Activated CD4-positive, alpha-beta T cell treated with anti-CD3 and anti-CD28 coated beads, Interleukin-2, amount 10 ng/mL, durations not matched to agents 7 days and 5 days (primary cell): ENCODE results near the gene LCP2. TPM values are rescaled to one million over a fixed set of nuclear protein-coding genes. Genes with fewer than 3 reads are reported as not detected.

Source experiments
- total RNA-seq, 2 experiments: library from RNA; stranded (reverse); gene quantifications; one replicate each; pipeline ENCODE4 v1.2.3, GENCODE V29; 2021

LCP2 gene
- total RNA-seq, 2 experiments from 2014 or later: 285 to 309 TPM

Other genes with a start within 250 kb of the LCP2 start
- not detected for gene FOXI1, start 191.9 kb downstream of the LCP2 start, total RNA-seq
- gene C5orf58, start 64.8 kb downstream of the LCP2 start, total RNA-seq: not detected
- gene KCNMB1, start 91.6 kb upstream of the LCP2 start, total RNA-seq: not detected
- not detected for gene KCNIP1, start 206.2 kb upstream of the LCP2 start, total RNA-seq